ENCODE data around the gene SULT4A1.

GRCh38 chr22:43831561-43832392 lies 30.5 kb downstream of the SULT4A1 start:
- TF ChIP-seq CTCF (conservative IDR thresholded peaks at IDR 0.05; ENCODE audit: low read depth, low read length) (no peak), EZH2 (IDR thresholded peaks at IDR 0.05; ENCODE audit: borderline replicate concordance, low read depth, low read length, poor library complexity, severe bottlenecking) (no peak)
